Bone marrow (tissue), 2 donors: ENCODE measurements around the gene SAA2.
"Not testable (repeated sequence)": the region's sequence is repeated elsewhere in the genome, so short reads cannot be mapped to it uniquely, and the experiment has no call there.

ENCODE experiments used
- DNase-seq, 2 donors: peaks; one replicate each; lab custom pipeline; 2025; lab: John Stamatoyannopoulos, UW

Gene SAA2

GRCh38 chr11:18248561-18248960, at the start of gene SAA2:
TSS of gene SAA2 (minus strand) at chr11:18248668. CDS start at chr11:18248011, 657 bp downstream.
- DNase-seq = no peak

DNA sequence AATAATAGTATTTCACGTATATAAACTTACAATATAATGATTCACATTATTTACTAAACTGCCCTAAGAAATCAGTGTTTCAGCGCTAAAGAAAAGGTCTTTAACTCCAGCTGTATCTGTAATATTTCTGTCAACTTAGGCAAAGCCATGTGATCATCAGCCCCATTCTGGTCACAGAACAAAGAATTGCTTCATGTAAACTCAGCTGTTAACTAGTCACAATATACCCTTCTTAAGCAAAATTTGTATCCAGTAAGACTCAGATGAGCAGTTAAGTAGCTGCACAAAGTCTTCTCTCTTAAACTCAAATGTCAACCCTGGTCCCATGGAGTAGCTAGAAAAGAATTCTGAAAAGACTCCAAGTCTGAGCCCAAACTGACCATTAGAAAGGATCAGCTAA, 46.8 kb upstream of the SAA2 start:
- no peak for DNase-seq

DNA sequence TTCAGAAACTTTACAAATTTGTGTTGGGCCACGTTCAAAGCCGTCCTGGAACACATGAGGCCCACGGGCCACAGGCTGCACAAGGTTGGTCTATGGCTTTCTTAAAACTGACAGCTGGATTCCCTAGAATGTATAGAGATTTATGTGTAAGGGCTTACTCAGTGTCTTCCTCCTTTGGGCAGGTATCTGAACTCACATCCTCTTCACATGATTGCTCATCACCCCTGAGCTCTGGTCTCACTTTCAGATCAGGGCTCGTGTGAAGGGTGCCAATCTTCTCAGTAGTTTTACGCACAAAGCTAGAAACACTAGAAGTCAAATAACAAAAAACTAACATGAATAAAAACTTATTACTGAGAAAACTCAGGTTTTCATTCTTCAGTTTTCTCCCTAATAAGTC, 46.4 kb upstream of the SAA2 start:
- no peak for DNase-seq

DNA sequence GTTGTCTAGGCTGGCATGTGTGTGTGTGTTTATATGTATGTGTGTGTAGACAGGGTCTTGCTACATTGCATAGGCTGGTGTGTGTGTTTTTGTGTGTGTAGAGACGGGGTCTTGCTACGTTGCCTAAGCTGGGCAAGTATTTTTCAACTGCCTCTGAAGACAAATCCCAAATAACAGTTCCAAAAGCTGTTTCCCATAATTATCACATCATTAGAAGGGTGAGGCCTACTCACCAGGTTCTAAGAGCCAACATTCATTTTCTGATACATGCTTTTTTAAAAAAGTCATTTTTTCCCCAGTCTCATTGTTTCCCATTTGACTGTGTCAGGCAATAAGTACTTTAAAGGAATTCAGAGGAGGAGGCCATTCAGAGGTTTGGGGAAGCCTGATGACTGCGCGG, 40.4 kb upstream of the SAA2 start:
- no peak for DNase-seq

GRCh38 chr11:18285841-18286240, 37.4 kb upstream of the SAA2 start:
- no peak for DNase-seq

- DNase-seq = no peak
Observed at GRCh38 chr11:18282626-18283025, 34.2 kb upstream of the SAA2 start.

DNA sequence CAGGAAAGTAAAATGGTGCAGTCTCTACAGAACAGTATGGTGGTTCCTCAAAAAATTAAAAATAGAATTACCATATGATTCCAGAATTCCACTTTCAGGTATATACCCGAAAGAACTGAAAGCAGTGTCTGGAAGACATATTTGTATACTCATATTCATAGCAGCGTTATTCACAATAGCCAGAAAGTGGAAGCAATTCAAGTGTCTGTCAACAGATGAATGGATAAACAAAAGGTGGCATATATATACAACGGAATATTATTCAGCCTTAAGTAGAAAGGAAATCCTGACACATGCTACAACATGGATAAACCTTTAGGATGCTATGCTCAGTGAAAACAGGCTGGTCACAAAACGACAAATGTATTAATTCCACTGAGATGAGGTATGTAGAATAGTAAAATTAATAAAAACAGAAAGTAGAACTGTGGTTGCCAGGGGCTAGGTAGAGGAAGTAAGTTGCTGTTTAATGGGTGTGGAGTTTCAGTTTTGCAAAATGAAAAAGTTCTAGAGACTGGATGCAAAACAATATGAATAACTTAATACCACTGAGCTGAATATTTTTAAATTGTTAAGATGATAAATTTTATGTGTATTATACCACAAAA, 32.1 kb upstream of the SAA2 start:
- no peak for DNase-seq

- DNase-seq = no peak
Observed at GRCh38 chr11:18277565-18278271, 29.2 kb upstream of the SAA2 start.

- no peak for DNase-seq
Observed at GRCh38 chr11:18271206-18271605, 22.7 kb upstream of the SAA2 start.

- DNase-seq = no peak
Observed at GRCh38 chr11:18270102-18270501, 21.6 kb upstream of the SAA2 start.

GRCh38 chr11:18269252-18269651, 20.8 kb upstream of the SAA2 start:
- not testable (repeated sequence) for DNase-seq

- not testable (repeated sequence) for DNase-seq
Observed at GRCh38 chr11:18267335-18268133, 19.1 kb upstream of the SAA2 start.

DNA sequence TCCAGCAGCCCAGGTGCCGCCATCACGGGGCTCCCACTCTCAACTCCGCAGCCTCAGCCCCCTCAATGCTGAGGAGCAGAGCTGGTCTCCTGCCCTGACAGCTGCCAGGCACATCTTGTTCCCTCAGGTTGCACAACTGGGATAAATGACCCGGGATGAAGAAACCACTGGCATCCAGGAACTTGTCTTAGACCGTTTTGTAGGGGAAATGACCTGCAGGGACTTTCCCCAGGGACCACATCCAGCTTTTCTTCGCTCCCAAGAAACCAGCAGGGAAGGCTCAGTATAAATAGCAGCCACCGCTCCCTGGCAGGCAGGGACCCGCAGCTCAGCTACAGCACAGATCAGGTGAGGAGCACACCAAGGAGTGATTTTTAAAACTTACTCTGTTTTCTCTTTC, 17.5 kb upstream of the SAA2 start, which contains the start of gene SAA1:
Gene SAA1, plus strand, starts transcription at position 316 of the 400 bp plus-strand sequence. CDS start 624 bp downstream, outside the sequence.
- DNase-seq = no peak

GRCh38 chr11:18264677-18265555, 16.4 kb upstream of the SAA2 start:
- DNase-seq = no peak

DNA sequence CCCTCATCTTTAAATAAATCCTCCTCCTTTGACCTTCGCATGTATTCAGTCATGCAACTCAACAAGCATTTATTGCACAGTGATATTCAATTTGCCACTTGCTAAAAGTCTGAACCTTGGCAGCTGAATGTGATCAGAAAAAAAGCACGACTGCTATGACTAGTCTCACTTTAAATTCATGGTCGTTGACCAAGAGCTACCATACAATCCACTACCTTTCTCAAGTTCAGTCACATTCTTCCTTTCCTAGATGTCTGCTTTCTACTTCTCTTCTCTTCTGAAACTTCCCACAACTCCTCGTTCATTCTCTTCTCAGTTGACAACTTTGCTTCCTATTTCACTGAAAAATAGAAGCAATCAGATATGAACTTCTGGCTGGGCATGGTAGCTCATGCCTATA, 15.6 kb upstream of the SAA2 start:
- DNase-seq = no peak

- DNase-seq = not testable (repeated sequence)
Observed at GRCh38 chr11:18262681-18263350, 14.3 kb upstream of the SAA2 start.

DNA sequence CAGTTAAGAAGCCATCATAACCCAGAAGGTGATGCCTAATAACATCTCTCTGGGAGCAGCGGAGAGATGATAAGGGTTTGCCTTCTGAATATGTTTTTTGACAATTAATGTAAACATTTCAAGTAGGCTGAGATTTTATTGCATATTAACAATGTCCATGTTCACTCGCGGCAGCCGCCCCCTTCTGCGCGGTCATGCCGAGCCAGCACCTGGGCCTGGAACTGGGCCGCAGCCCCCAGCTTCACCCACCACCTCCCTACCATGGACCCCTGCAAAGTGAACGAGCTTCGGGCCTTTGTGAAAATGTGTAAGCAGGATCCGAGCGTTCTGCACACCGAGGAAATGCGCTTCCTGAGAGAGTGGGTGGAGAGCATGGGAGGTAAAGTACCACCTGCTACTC, 13.3 kb upstream of the SAA2 start:
- no peak for DNase-seq

DNA sequence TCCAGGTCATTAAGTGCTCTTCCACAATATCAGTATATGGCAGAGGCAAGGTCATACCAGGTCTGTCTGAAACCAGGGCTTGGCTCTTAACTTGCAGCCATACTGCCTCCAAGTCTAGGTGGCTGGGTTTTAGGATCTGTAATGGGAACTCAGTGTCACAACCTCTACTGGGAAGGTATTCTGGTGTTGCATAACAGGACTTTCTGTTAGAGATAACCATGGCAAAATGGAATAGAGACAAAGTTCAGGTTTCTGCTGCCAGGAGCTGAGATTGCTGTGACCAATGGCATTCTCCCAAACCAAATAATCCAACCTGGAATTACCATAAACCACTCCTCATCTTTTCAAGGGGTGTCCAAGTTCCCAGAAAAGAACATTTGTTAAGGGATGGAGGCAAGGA, 10.8 kb upstream of the SAA2 start:
- DNase-seq = no peak

DNA sequence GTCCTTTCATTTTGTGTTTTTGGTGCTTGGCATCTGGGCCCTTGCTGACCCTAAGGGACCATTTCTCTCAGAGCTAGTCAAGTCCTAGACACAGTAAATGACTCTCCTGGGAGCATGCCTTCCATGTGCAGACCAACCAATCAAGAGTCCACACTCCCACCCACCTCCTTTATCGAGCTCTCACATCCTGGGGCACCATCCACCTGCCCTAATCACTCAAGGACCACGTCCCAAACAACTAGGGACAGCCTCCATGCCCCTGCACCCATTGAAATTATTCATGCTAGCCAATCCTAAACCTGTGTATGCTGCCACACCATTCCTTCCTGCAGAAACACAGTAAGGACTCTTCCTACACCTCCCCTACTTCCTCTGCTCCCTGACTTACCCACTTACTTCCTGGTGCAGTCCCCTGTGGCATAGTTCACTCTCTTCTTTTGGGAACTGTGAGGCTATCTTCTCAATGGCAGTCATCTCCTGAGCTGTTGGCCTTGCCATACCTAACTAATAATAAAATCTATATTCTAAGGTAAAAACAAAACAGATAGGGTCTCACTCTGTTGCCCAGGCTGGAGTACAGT, 6.4 kb upstream of the SAA2 start:
- DNase-seq = no peak

GRCh38 chr11:18253778-18254338, 5.4 kb upstream of the SAA2 start:
- DNase-seq = no peak

DNA sequence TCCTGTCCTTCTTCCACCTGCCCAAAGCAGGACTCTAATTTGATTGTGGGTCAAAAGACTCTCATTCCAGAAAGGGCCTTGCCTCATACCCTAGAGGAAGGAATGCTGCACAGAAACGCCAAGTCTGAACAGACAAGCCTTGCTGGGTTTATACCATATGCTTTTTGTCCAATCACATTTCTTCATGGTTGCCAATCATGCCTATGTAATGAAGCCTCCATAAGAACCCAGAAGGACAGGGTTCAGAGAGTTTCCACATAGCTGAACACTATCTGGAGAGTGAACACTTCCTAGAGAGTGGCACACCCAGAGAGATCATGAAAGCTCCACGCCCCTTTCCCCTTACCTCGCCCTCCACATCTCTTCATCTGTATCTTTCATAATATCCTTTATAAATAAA, 4.8 kb upstream of the SAA2 start:
- no peak for DNase-seq
